Endothelial cell (in vitro differentiated cells): Measurements from ENCODE around the gene WHRN. TPM values are rescaled to one million over a fixed set of nuclear protein-coding genes. Genes with fewer than 3 reads are reported as not detected.

ENCODE experiments used
- DNase-seq: peaks from one replicate; pipeline ENCODE4 v3.0.0; 2021; ENCODE audit warnings: low spot score
- H3K27ac Mint-ChIP-seq: one replicate; pipeline ENCODE4 v1.8.0; 2021; ENCODE audit warnings: mixed read lengths, inconsistent platforms; ENCODE audit not compliant: unreplicated experiment
- H3K27me3 Mint-ChIP-seq: one replicate; pipeline ENCODE4 v1.8.0; 2021; ENCODE audit warnings: mild to moderate bottlenecking, moderate library complexity, mixed read lengths, inconsistent platforms; ENCODE audit not compliant: unreplicated experiment
- H3K36me3 Mint-ChIP-seq: one replicate; pipeline ENCODE4 v1.8.0; 2021; ENCODE audit warnings: mild to moderate bottlenecking, low read depth, mixed read lengths, inconsistent platforms; ENCODE audit not compliant: unreplicated experiment
- H3K4me1 Mint-ChIP-seq: one replicate; pipeline ENCODE4 v1.8.0; 2021; ENCODE audit warnings: mild to moderate bottlenecking, mixed read lengths, inconsistent platforms; ENCODE audit not compliant: unreplicated experiment
- H3K4me3 Mint-ChIP-seq: one replicate; pipeline ENCODE4 v1.8.0; 2021; ENCODE audit warnings: mild to moderate bottlenecking, mixed read lengths, inconsistent platforms; ENCODE audit not compliant: unreplicated experiment
- H3K9me3 Mint-ChIP-seq: one replicate; pipeline ENCODE4 v1.8.0; 2021; ENCODE audit warnings: mixed read lengths, inconsistent platforms; ENCODE audit not compliant: unreplicated experiment
- CTCF ChIP-seq: fragments of 200-600 bp; sonication (generic); IDR thresholded peaks from one replicate; pipeline ENCODE4 v1.5.0; 2021; ENCODE audit warnings: antibody characterized with exemption; ENCODE audit not compliant: unreplicated experiment
- total RNA-seq: library from RNA; stranded (reverse); fragmentation: NEBNext Ultra II Directional; extraction: Animal tissue kit (Norgen Biotek cat#: 25700); gene quantifications from one replicate; pipeline ENCODE4 v1.2.1, GENCODE V29; 2021; ENCODE audit not compliant: unreplicated experiment

Gene WHRN
- total RNA-seq, 1 donor from 2014 or later, result 4.1 TPM

GRCh38 chr9:114394523-114395333 lies 110.5 kb downstream of the WHRN start:
- peaks cover 31% of the 10 kb centered on the region for H3K4me1 Mint-ChIP-seq
- H3K27me3 Mint-ChIP-seq, result peaks cover 8% of the 10 kb centered on the region
- H3K27ac Mint-ChIP-seq, result no peak overlapping the region
- no peaks in the 10 kb centered on the region for H3K9me3 Mint-ChIP-seq
- no peak overlapping the region for H3K4me3 Mint-ChIP-seq
- no peaks in the 10 kb centered on the region for H3K36me3 Mint-ChIP-seq
- no peak for TF ChIP-seq CTCF
- DNase-seq, result no peak

GRCh38 chr9:114392749-114393112 lies 112.5 kb downstream of the WHRN start:
- no peak for DNase-seq
- Mint-ChIP-seq H3K9me3 (no peaks in the 10 kb centered on the region), H3K27ac (no peak overlapping the region), H3K4me1 (peaks cover 47% of the 10 kb centered on the region), H3K27me3 (peaks cover 10% of the 10 kb centered on the region), H3K4me3 (no peak overlapping the region), H3K36me3 (no peaks in the 10 kb centered on the region)
- no peak for TF ChIP-seq CTCF

- no peak for TF ChIP-seq CTCF
- no peak for DNase-seq
- no peaks in the 10 kb centered on the region for H3K9me3 Mint-ChIP-seq
- peak overlapping the region; percentile 58 for H3K27ac Mint-ChIP-seq
- H3K4me1 Mint-ChIP-seq, result peaks cover 52% of the 10 kb centered on the region
- peak overlapping the region; percentile 29 for H3K4me3 Mint-ChIP-seq
- peaks cover 3% of the 10 kb centered on the region for H3K36me3 Mint-ChIP-seq
- H3K27me3 Mint-ChIP-seq, result peaks cover 14% of the 10 kb centered on the region
Measured at GRCh38 chr9:114390952-114391351, 114.3 kb downstream of the WHRN start.

GRCh38 chr9:114389612-114390368 lies 115.5 kb downstream of the WHRN start:
- H3K27ac Mint-ChIP-seq, result no peak overlapping the region
- no peak for DNase-seq
- no peak overlapping the region for H3K4me3 Mint-ChIP-seq
- H3K9me3 Mint-ChIP-seq, result no peaks in the 10 kb centered on the region
- no peak for TF ChIP-seq CTCF
- peaks cover 17% of the 10 kb centered on the region for H3K27me3 Mint-ChIP-seq
- peaks cover 56% of the 10 kb centered on the region for H3K4me1 Mint-ChIP-seq
- H3K36me3 Mint-ChIP-seq, result peaks cover 4% of the 10 kb centered on the region

GRCh38 chr9:114388764-114389375 lies 116.4 kb downstream of the WHRN start:
- TF ChIP-seq CTCF, result no peak
- Mint-ChIP-seq H3K27ac (peak overlapping the region; percentile 25), H3K27me3 (peaks cover 17% of the 10 kb centered on the region), H3K36me3 (peaks cover 4% of the 10 kb centered on the region), H3K4me1 (peaks cover 60% of the 10 kb centered on the region), H3K4me3 (peak overlapping the region; percentile 3), H3K9me3 (no peaks in the 10 kb centered on the region)
- no peak for DNase-seq
